ENCODE data around the gene ST8SIA4. TPM values are rescaled to one million over a fixed set of nuclear protein-coding genes. Genes with fewer than 3 reads are reported as not detected.

Gene ST8SIA4
- total RNA-seq, 1 experiment from 2014 or later = 2.5 TPM

- Histone ChIP-seq H3K4me3 (ENCODE audit: insufficient read depth, low read depth, low read length) (no peak overlapping the region), H3K27me3 (ENCODE audit: control insufficient read depth, insufficient read depth, low read length) (peaks cover 11% of the 10 kb centered on the region), H3K36me3 (replicated peaks; ENCODE audit: control insufficient read depth, insufficient read depth, low read length) (no peaks in the 10 kb centered on the region)
- DNase-seq = no peak
Observed at GRCh38 chr5:100896054-100896453, 7.0 kb downstream of the ST8SIA4 start.

GRCh38 chr5:100890461-100891008 is 12.5 kb downstream of the ST8SIA4 start:
- DNase-seq = no peak
- Histone ChIP-seq H3K4me3 (ENCODE audit: insufficient read depth, low read depth, low read length) (no peak overlapping the region), H3K27me3 (ENCODE audit: control insufficient read depth, insufficient read depth, low read length) (no peaks in the 10 kb centered on the region), H3K36me3 (replicated peaks; ENCODE audit: control insufficient read depth, insufficient read depth, low read length) (no peaks in the 10 kb centered on the region)

- H3K4me3 ChIP-seq (ENCODE audit: insufficient read depth, low read depth, low read length) = no peak overlapping the region
- H3K27me3 ChIP-seq (ENCODE audit: control insufficient read depth, insufficient read depth, low read length) = no peaks in the 10 kb centered on the region
- DNase-seq = no peak
- no peaks in the 10 kb centered on the region for H3K36me3 ChIP-seq (replicated peaks; ENCODE audit: control insufficient read depth, insufficient read depth, low read length)
Observed at GRCh38 chr5:100889896-100890295, 13.2 kb downstream of the ST8SIA4 start.

GRCh38 chr5:100889165-100889743 is 13.8 kb downstream of the ST8SIA4 start:
- DNase-seq = no peak
- H3K36me3 ChIP-seq (replicated peaks; ENCODE audit: control insufficient read depth, insufficient read depth, low read length) = no peaks in the 10 kb centered on the region
- H3K27me3 ChIP-seq (ENCODE audit: control insufficient read depth, insufficient read depth, low read length) = no peaks in the 10 kb centered on the region
- no peak overlapping the region for H3K4me3 ChIP-seq (ENCODE audit: insufficient read depth, low read depth, low read length)

GRCh38 chr5:100877274-100877673 is 25.8 kb downstream of the ST8SIA4 start:
- Histone ChIP-seq H3K4me3 (ENCODE audit: insufficient read depth, low read depth, low read length) (no peak overlapping the region), H3K27me3 (ENCODE audit: control insufficient read depth, insufficient read depth, low read length) (no peaks in the 10 kb centered on the region), H3K36me3 (replicated peaks; ENCODE audit: control insufficient read depth, insufficient read depth, low read length) (no peaks in the 10 kb centered on the region)
- DNase-seq = no peak

- Histone ChIP-seq H3K27me3 (ENCODE audit: control insufficient read depth, insufficient read depth, low read length) (no peaks in the 10 kb centered on the region), H3K36me3 (replicated peaks; ENCODE audit: control insufficient read depth, insufficient read depth, low read length) (no peaks in the 10 kb centered on the region), H3K4me3 (ENCODE audit: insufficient read depth, low read depth, low read length) (no peak overlapping the region)
- no peak for DNase-seq
Observed at GRCh38 chr5:100872408-100873190, 30.5 kb downstream of the ST8SIA4 start.

- no peak for DNase-seq
- no peak overlapping the region for H3K4me3 ChIP-seq (ENCODE audit: insufficient read depth, low read depth, low read length)
- H3K36me3 ChIP-seq (replicated peaks; ENCODE audit: control insufficient read depth, insufficient read depth, low read length) = no peaks in the 10 kb centered on the region
- no peaks in the 10 kb centered on the region for H3K27me3 ChIP-seq (ENCODE audit: control insufficient read depth, insufficient read depth, low read length)
Observed at GRCh38 chr5:100867039-100867562, 36.0 kb downstream of the ST8SIA4 start.

GRCh38 chr5:100864931-100865330 is 38.2 kb downstream of the ST8SIA4 start:
- Histone ChIP-seq H3K4me3 (ENCODE audit: insufficient read depth, low read depth, low read length) (no peak overlapping the region), H3K36me3 (replicated peaks; ENCODE audit: control insufficient read depth, insufficient read depth, low read length) (no peaks in the 10 kb centered on the region), H3K27me3 (ENCODE audit: control insufficient read depth, insufficient read depth, low read length) (no peaks in the 10 kb centered on the region)
- no peak for DNase-seq

GRCh38 chr5:100863739-100864138 is 39.3 kb downstream of the ST8SIA4 start:
- no peak for DNase-seq
- Histone ChIP-seq H3K4me3 (ENCODE audit: insufficient read depth, low read depth, low read length) (no peak overlapping the region), H3K36me3 (replicated peaks; ENCODE audit: control insufficient read depth, insufficient read depth, low read length) (no peaks in the 10 kb centered on the region), H3K27me3 (ENCODE audit: control insufficient read depth, insufficient read depth, low read length) (no peaks in the 10 kb centered on the region)

GRCh38 chr5:100861148-100861547 is 41.9 kb downstream of the ST8SIA4 start:
- DNase-seq = no peak
- no peak overlapping the region for H3K4me3 ChIP-seq (ENCODE audit: insufficient read depth, low read depth, low read length)
- H3K36me3 ChIP-seq (replicated peaks; ENCODE audit: control insufficient read depth, insufficient read depth, low read length) = no peaks in the 10 kb centered on the region
- H3K27me3 ChIP-seq (ENCODE audit: control insufficient read depth, insufficient read depth, low read length) = no peaks in the 10 kb centered on the region

- Histone ChIP-seq H3K36me3 (replicated peaks; ENCODE audit: control insufficient read depth, insufficient read depth, low read length) (no peaks in the 10 kb centered on the region), H3K4me3 (ENCODE audit: insufficient read depth, low read depth, low read length) (no peak overlapping the region), H3K27me3 (ENCODE audit: control insufficient read depth, insufficient read depth, low read length) (no peaks in the 10 kb centered on the region)
- DNase-seq = no peak
Observed at GRCh38 chr5:100860407-100860806, 42.7 kb downstream of the ST8SIA4 start.

GRCh38 chr5:100858987-100859545 is 44.0 kb downstream of the ST8SIA4 start:
- no peaks in the 10 kb centered on the region for H3K36me3 ChIP-seq (replicated peaks; ENCODE audit: control insufficient read depth, insufficient read depth, low read length)
- no peak for DNase-seq
- H3K4me3 ChIP-seq (ENCODE audit: insufficient read depth, low read depth, low read length) = no peak overlapping the region
- no peaks in the 10 kb centered on the region for H3K27me3 ChIP-seq (ENCODE audit: control insufficient read depth, insufficient read depth, low read length)

GRCh38 chr5:100856462-100856861 is 46.6 kb downstream of the ST8SIA4 start:
- DNase-seq = no peak
- Histone ChIP-seq H3K36me3 (replicated peaks; ENCODE audit: control insufficient read depth, insufficient read depth, low read length) (no peaks in the 10 kb centered on the region), H3K4me3 (ENCODE audit: insufficient read depth, low read depth, low read length) (no peak overlapping the region), H3K27me3 (ENCODE audit: control insufficient read depth, insufficient read depth, low read length) (no peaks in the 10 kb centered on the region)

GRCh38 chr5:100855937-100856430 is 47.1 kb downstream of the ST8SIA4 start:
- no peak overlapping the region for H3K4me3 ChIP-seq (ENCODE audit: insufficient read depth, low read depth, low read length)
- no peaks in the 10 kb centered on the region for H3K27me3 ChIP-seq (ENCODE audit: control insufficient read depth, insufficient read depth, low read length)
- no peaks in the 10 kb centered on the region for H3K36me3 ChIP-seq (replicated peaks; ENCODE audit: control insufficient read depth, insufficient read depth, low read length)
- DNase-seq = no peak

- H3K4me3 ChIP-seq (ENCODE audit: insufficient read depth, low read depth, low read length) = no peak overlapping the region
- no peak for DNase-seq
- no peaks in the 10 kb centered on the region for H3K36me3 ChIP-seq (replicated peaks; ENCODE audit: control insufficient read depth, insufficient read depth, low read length)
- H3K27me3 ChIP-seq (ENCODE audit: control insufficient read depth, insufficient read depth, low read length) = no peaks in the 10 kb centered on the region
Observed at GRCh38 chr5:100855295-100855694, 47.8 kb downstream of the ST8SIA4 start.

Data from H7 (cell line).